ELF-1 (cell line): Measurements from ENCODE around the gene RALGPS1.
A peak's percentile ranks its signal among the peaks of the same experiment; 100 is the strongest.

Experiments used
- DNase-seq: peaks from one replicate; pipeline ENCODE4 v3.0.0-alpha.2; 2016; ENCODE audit warnings: low read depth, low spot score

RALGPS1 gene

GRCh38 chr9:127222388-127223095, 308.0 kb downstream of the RALGPS1 start:
- DNase-seq = no peak

GRCh38 chr9:127223266-127223665, 308.7 kb downstream of the RALGPS1 start:
- no peak for DNase-seq

GRCh38 chr9:127223810-127224177, 309.2 kb downstream of the RALGPS1 start:
- no peak for DNase-seq

- peak; percentile 98 for DNase-seq
Observed at GRCh38 chr9:127224178-127224882, 309.7 kb downstream of the RALGPS1 start.

- DNase-seq = no peak
Observed at GRCh38 chr9:127224883-127225739, 310.5 kb downstream of the RALGPS1 start.

- DNase-seq = no peak
Observed at GRCh38 chr9:127225801-127226625, 311.4 kb downstream of the RALGPS1 start.

- no peak for DNase-seq
Observed at GRCh38 chr9:127229691-127230417, 315.3 kb downstream of the RALGPS1 start.

GRCh38 chr9:127231666-127232065, 317.1 kb downstream of the RALGPS1 start:
- no peak for DNase-seq

- DNase-seq = no peak
Observed at GRCh38 chr9:127232833-127233549, 318.4 kb downstream of the RALGPS1 start.

GRCh38 chr9:127233550-127233949, 319.0 kb downstream of the RALGPS1 start:
- DNase-seq = no peak

GRCh38 chr9:127233989-127234388, 319.4 kb downstream of the RALGPS1 start:
- no peak for DNase-seq

- peak; percentile 32 for DNase-seq
Observed at GRCh38 chr9:127237801-127238200, 323.2 kb downstream of the RALGPS1 start.

- no peak for DNase-seq
Observed at GRCh38 chr9:127241354-127241753, 326.8 kb downstream of the RALGPS1 start.

GRCh38 chr9:127244609-127245601, 330.3 kb downstream of the RALGPS1 start:
- DNase-seq = peak; percentile 96

GRCh38 chr9:127245637-127246164, 331.1 kb downstream of the RALGPS1 start:
- DNase-seq = no peak

- peak; percentile 50 for DNase-seq
Observed at GRCh38 chr9:127248241-127248640, 333.7 kb downstream of the RALGPS1 start.

- no peak for DNase-seq
Observed at GRCh38 chr9:127249877-127250276, 335.3 kb downstream of the RALGPS1 start.

GRCh38 chr9:127250896-127251391, 336.4 kb downstream of the RALGPS1 start:
- no peak for DNase-seq
